ENCODE data around the gene CHST3.
"Not testable (repeated sequence)": the region's sequence is repeated elsewhere in the genome, so short reads cannot be mapped to it uniquely, and the experiment has no call there.

The CHST3 gene, protein sequence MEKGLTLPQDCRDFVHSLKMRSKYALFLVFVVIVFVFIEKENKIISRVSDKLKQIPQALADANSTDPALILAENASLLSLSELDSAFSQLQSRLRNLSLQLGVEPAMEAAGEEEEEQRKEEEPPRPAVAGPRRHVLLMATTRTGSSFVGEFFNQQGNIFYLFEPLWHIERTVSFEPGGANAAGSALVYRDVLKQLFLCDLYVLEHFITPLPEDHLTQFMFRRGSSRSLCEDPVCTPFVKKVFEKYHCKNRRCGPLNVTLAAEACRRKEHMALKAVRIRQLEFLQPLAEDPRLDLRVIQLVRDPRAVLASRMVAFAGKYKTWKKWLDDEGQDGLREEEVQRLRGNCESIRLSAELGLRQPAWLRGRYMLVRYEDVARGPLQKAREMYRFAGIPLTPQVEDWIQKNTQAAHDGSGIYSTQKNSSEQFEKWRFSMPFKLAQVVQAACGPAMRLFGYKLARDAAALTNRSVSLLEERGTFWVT

DNA sequence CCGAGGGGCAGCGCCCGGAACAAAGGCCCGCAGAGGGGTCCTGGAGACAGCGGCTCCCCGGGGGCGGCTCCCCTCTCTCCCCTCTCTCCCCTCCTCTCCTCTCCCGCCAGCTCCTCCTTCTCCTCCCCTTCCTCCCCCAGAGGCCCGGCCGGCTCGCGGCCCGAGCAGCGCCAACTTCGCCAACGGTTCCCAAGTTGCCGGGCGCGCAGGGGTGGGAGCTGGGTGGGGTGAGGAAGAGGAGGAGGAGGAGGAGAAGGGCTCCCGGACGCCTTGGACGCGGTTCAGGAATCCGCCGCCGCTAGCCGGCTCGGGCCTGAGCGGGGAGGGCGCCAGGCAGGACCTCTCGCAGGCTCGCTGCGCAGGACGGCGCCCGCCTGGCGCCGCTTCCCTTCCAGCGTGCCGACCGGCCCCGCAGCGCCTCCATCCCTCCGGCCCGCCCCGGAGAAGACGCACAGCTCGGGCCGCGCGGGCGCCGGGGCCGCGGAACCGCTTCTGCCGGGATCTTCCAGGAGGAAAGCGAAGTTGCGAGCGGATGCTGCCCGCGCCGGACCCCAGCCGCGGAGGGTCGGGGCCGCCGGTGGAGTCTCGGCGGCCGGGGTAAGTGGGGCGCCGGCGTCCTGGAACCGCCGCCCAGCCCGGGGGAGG is at the start of gene CHST3:
Gene CHST3 (plus strand): TSS at position 298 of the 645 bp plus-strand sequence. CDS start 41,448 bp downstream, outside the sequence.
- no peak for DNase-seq (ENCODE audit: low read depth)

DNA sequence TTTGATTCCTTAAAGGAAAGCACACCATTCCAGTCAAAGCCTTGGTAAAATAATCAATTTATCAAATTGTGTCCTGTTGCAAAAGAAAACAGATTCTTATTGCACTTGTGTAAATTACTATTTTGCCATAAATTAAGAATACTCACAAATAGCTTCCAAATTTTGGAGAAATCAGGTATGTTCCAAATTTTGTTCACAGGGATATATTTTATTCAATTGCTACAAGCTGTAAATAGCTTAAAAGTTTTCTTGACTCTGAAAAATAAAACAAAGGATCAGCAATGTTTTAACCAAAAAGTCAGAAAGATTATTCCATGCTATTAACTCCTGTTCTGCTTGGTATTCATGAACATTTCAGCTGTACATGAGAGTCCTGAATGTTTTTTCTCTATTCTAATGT is 47.4 kb upstream of the CHST3 start:
- TF ChIP-seq, protein P1, sequence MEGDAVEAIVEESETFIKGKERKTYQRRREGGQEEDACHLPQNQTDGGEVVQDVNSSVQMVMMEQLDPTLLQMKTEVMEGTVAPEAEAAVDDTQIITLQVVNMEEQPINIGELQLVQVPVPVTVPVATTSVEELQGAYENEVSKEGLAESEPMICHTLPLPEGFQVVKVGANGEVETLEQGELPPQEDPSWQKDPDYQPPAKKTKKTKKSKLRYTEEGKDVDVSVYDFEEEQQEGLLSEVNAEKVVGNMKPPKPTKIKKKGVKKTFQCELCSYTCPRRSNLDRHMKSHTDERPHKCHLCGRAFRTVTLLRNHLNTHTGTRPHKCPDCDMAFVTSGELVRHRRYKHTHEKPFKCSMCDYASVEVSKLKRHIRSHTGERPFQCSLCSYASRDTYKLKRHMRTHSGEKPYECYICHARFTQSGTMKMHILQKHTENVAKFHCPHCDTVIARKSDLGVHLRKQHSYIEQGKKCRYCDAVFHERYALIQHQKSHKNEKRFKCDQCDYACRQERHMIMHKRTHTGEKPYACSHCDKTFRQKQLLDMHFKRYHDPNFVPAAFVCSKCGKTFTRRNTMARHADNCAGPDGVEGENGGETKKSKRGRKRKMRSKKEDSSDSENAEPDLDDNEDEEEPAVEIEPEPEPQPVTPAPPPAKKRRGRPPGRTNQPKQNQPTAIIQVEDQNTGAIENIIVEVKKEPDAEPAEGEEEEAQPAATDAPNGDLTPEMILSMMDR (IDR thresholded peaks at IDR 0.05; ENCODE audit: control insufficient read depth, insufficient read depth, low read depth, low read length, missing control alignments) = no peak
- no peak for DNase-seq (ENCODE audit: low read depth)
- H3K4me3 ChIP-seq (ENCODE audit: control insufficient read depth, low read depth, low read length) = no peak overlapping the region

More for the DNA sequence above, at the start of gene CHST3:
- TF ChIP-seq, protein P1 (IDR thresholded peaks at IDR 0.05; ENCODE audit: control insufficient read depth, insufficient read depth, low read depth, low read length, missing control alignments) = no peak
- H3K4me3 ChIP-seq (ENCODE audit: control insufficient read depth, low read depth, low read length) = peak within 1 kb of the TSS; percentile 70

DNA sequence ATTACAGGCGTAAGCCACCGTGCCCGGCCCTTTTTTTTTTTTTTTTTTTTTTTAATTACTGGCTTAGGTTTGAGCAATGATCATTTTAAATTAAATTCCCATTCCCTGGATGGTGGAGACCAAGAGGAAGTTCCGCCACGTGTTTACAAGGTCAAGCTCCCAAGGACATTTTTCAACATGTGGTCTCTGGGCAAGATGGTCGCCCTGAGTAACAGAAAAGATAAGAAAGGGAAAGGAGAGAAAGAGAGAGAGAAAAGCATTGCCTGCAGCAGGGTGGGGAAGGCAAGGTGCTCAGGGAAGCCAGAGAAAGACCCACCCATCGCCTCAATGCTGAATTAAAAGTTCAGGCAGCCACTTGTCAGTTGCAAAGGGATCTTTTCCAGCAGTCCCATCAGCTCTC is 45.2 kb upstream of the CHST3 start:
- no peak for DNase-seq (ENCODE audit: low read depth)
- TF ChIP-seq, protein P1 (IDR thresholded peaks at IDR 0.05; ENCODE audit: control insufficient read depth, insufficient read depth, low read depth, low read length, missing control alignments) = no peak

DNA sequence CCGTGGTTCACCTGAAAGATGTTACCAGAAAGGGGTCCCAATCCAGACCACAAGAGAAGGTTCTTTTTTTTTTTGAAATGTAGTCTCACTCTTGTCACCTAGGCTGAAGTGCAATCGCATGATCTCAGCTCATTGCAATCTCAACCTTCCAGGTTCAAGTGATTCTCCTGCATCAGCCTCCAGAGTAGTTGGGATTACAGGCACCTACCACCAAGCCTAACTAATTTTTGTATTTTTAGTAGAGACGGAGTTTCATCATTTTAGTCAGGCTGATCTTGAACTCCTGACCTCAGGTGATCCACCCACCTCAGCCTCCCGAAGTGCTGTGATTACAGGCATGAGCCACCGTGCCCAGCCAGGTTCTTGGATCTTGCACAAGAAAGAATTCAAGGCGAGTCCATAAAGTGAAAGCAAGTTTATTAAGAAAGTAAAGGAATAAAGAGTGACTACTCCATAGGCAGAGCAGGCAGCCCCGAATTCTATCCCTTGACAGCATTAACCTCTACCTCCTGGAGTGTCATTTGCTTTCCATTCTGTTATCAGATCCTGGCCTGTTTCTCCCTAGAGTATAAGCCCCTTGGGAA is 44.1 kb upstream of the CHST3 start:
- DNase-seq (ENCODE audit: low read depth); H3K4me3 ChIP-seq (ENCODE audit: control insufficient read depth, low read depth, low read length): not testable (repeated sequence)

More for the DNA sequence above, 45.2 kb upstream of the CHST3 start:
- no peak overlapping the region for H3K4me3 ChIP-seq (ENCODE audit: control insufficient read depth, low read depth, low read length)

DNA sequence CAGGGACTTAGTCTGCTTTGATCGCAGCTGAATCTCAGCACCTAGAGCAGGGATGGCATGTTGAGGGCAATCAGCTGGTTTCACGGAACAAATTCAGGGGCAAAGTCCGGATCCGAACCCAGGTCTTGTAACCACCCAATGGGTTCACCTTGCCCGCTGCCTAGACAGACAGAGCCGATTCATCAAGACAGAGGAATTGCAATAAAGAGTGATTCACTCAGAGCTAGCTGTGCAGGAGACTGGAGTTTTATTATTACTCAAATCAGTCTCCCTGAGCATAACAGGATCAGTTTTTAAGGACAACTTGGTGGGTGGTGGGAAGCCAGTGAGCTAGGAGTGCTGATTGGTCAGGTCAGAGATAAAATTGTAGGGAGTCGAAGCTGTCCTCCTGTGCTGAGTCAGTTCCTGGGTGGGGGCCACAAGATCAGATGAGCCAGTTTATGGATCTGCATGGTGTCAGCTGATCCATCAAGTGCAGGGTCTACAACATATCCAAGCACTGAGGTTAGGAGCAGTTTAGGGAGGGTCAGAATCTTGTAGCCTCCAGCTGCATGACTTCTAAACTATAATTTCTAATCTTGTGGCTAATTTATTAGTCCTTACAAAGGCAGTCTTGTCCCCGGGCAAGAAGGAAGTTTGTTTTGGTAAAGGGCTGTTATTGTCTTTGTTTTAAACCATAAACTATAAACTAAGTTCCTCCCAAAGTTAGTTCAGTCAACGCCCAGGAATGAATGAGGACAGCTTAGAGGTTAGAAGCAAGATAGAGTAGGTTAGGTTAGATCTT is 43.5 kb upstream of the CHST3 start:
- DNase-seq (ENCODE audit: low read depth) = peak; percentile 35
- no peak overlapping the region for H3K4me3 ChIP-seq (ENCODE audit: control insufficient read depth, low read depth, low read length)
- TF ChIP-seq, protein P1 (IDR thresholded peaks at IDR 0.05; ENCODE audit: control insufficient read depth, insufficient read depth, low read depth, low read length, missing control alignments) = no peak

DNA sequence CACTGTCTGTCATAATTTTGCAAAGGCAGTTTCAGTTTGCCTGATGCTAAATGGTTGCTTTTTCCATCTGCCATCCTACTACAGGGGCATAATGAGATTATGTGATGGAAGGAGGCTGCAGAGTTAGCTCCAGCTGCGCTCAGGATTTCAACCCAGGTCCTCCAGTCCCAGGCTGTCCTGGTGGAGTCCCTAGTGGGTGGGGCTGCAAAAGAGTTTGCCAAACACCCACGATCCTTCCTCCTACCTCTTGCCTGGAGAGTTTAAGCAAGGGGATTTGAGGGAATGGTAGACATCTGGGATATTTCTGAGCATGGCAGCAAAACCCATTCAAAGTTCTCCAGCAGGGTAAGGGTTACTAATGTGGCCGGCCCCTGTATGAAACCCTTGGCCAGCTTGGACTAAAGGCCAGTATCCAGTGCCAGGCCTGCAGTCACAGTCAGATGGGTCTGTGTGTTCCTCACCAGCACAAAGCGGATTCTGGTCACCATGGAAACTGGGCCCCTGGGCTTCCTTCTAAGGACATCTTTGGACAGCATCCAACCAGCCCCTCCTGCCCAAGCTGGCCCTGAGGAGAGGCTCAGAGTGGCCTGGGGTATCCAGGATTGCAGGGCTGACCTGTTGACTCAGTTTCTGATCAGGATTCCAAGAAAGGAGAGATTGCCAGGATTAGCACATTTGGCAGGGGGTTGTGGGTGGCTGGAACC is 42.7 kb upstream of the CHST3 start:
- DNase-seq (ENCODE audit: low read depth) = no peak
- H3K4me3 ChIP-seq (ENCODE audit: control insufficient read depth, low read depth, low read length) = no peak overlapping the region
- TF ChIP-seq, protein P1 (IDR thresholded peaks at IDR 0.05; ENCODE audit: control insufficient read depth, insufficient read depth, low read depth, low read length, missing control alignments) = no peak

Measured in AG09309 (cell line).